HG02938 (cell line): ENCODE measurements around the gene COL25A1.
"Not testable (repeated sequence)": the region's sequence is repeated elsewhere in the genome, so short reads cannot be mapped to it uniquely, and the experiment has no call there.

Source experiments
- ATAC-seq: cut with Tn5 transposase; IDR thresholded peaks from one replicate; pipeline ENCODE4 v1.9.1; 2021; ENCODE audit warnings: mild to moderate bottlenecking, moderate library complexity; ENCODE audit not compliant: unreplicated experiment

COL25A1 gene

DNA sequence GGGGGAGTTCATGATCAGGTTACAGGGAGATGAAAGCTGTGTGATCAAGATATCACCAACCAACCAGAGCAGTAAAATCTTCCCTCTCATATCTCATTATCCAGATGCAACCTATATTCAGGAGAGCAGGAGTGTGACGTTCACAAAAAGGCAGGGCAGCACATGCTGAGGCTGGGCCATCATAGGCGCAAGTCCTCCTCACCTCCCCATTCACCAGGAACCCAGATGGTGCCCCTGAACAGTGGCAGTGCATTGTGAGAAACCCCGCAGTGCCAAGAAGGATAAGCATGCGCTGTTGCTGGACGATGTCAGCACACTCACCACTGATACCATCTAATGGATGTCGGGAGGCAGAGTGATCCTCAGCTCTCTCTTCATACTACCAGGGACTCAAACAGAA, 170.9 kb downstream of the COL25A1 start:
- no peak for ATAC-seq

DNA sequence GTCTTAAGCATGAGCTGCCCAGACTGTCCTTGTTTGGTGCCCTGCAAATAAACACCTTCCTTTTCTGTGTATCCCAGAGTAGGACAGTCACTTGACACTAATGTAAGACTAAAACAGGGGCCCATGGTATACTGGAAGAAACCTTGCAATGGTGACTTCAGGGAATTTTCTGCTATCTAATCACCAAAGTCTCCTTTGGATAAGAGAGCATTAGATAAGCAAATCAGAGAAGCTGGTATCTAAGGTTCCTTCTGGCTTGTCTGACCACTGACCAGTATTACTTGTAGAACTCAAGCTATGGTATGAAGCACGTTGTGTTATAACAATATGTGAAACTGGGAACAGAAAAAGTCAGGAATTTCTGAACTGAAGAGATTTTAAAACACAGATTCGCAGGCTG, 173.9 kb downstream of the COL25A1 start:
- no peak for ATAC-seq

DNA sequence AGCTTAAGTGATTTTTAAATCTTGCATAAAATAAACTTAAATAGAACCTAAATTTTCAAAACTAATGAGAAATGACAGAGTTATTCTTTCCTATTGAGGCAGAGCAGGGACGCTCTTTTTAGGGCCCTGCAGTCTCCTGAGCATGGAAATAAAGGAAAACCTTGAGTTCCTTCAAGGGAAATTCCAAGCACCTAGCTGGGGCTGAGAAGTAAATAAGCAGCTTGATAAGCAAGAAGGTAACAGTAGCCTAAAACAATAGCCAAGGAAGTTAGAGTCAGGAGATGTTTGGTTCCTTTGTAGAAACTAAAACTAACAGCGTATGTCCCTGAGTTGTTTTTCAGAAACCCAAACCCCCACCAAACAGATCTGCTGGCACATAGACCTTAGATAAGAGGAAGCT, 174.6 kb downstream of the COL25A1 start:
- ATAC-seq, result no peak

DNA sequence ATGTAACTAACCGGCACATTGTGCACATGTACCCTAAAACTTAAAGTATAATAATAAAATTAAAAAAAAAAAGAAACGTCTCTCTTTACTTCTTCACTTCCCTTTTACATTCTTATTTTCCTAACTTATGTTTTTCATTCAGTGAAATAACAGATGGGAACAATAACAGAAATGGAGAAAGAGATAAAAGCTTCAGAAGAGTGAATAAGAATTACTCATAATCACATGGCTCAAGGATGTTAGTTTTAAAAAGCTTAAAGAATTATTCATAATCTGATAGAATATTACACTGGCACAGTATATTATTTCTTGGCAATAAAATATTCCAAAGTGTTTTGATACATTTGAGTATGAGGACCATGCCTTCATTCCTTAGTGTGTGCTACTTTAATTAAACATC, 175.6 kb downstream of the COL25A1 start:
- ATAC-seq, result no peak

DNA sequence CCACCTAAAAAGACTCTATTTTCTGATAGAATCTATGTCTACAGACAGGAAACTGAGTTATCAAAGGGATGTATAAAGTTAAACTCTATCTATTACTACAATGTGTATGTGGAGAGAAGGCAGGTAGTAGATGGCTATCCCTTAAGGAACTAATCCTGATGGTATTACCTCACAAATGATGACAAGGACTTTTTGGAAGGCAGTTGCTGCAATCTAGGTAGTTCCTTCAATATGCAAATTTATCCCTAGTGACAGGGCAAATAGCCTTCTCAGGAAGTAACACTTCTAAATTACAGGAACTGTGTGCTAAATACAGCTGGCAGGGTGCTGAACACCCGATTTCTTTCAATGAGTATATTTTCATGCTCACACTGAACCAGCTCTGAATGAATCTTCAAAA, 177.4 kb downstream of the COL25A1 start:
- ATAC-seq, result no peak

DNA sequence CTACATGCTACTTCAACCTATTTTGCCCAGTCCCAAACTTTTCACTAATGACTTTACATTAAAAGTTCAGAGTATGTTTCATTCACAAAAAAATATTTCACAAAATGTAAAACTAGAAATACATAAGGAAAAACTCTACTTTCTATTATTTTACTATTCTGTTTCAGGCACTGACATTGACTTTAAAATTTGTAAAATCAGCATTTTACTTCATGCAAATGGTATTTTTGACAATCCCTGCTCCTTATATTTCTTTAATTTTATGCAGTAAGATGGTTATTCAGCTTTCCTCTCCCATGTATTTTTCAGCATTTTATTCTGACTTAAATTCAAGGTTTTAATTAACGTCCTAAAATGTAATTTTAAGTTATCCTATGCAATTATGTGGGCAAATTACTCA, 178.5 kb downstream of the COL25A1 start:
- no peak for ATAC-seq

DNA sequence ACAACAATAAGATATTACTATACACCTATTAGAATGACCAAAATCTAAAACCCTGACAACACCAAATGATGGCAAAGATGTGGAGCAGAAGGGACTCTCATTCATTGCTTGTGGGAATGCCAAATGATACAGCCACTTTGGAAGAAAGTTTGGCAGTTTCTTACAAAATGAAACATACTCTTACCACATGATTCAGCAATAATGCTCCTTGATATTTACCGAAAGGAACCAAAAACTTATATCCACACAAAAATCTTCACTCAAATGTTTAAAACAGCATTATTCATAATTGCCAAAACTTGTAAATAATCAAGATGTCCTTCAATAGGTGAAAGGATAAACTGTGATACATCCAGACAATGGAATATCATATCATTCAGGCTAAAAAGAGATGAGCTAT, 180.9 kb downstream of the COL25A1 start:
- ATAC-seq, result no peak

DNA sequence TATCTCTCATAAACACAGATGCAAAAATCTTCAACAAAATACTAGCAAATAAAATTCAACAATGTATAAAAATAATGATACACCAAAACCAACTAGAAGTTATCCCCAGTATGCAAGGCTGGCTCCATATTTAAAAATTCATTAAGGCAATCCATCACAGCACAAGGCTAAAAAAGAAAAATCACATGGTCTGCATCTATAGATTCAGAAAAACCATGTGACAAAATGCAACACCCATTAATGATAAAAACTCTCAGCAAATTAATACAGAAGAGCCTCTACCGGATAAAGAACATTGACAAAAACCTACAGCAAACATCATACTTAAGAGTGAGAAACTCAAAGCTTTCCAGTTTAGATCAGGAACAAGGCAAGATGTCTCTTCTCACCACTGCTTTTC, 182.6 kb downstream of the COL25A1 start:
- no peak for ATAC-seq

DNA sequence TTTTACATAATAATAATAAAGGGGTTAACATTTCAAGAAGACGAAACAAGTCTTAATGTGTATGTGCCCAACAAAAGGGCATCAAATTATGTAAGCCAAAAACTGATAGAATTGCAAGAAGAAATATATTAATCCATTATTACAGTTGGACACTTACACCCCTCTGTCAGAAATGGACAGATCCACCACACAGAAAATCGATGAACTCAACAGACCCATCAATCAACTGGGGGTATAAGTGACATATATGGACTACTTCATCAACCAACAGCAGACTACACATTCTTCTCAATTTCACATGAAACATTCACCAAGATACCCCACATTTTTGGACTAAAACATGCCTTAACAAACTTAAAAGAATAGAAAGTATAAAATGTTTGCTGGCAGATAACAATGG, 183.8 kb downstream of the COL25A1 start:
- no peak for ATAC-seq

DNA sequence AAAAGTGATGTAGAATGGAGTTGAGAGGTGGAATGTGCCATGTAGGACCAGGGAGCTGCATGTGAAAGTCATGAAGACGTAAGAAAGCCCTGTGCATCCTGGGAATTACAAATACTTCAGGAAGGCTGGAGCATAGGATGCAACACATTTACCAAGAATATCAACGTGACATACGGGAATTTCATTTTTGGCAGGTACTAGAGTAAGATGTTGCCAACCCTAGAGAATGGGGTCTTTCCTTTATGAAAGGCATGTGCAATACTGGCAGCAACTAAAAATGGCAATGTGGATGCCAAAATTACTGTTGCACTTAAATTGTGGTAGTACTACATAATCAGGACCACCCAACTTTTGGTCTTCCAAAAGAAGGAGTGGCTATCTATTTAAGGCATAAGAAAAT, 188.0 kb downstream of the COL25A1 start:
- ATAC-seq, result no peak

DNA sequence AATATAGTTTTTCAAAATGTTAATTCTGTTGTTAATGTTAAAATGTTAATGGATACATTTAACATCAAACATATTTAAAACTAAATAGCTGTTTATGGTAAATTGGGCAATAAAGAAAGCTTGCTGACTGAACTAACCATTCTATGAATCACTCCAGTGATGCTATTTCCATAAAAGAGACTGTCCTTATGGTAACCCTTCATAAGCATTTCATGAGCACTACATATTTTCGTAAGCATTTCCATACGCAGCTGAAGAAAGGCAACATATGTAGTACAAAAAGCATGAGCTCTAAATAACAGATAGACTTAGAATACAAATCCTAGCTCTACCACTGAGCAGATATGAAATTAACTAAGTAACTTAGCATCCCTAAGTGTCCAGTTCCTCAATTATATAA, 188.9 kb downstream of the COL25A1 start:
- no peak for ATAC-seq

DNA sequence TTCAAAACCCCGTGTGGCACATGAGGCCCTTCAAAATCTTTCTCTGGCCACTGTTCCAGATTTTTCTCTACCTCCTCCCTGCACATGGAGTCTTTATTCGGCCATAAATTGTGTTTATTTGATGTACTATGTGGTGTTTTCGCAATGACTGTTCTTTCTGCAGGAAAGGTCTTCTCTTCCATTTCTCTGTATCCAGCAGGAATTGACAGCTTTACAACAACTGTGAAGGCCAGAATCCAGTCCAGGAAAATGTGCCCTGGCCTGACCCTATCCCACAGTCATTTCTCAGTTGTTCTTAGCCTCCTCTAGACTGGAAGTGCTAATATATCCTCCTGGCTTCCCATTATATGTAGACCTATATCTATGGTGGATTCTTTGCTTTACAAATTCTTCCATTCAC, 191.4 kb downstream of the COL25A1 start:
- ATAC-seq, result no peak

DNA sequence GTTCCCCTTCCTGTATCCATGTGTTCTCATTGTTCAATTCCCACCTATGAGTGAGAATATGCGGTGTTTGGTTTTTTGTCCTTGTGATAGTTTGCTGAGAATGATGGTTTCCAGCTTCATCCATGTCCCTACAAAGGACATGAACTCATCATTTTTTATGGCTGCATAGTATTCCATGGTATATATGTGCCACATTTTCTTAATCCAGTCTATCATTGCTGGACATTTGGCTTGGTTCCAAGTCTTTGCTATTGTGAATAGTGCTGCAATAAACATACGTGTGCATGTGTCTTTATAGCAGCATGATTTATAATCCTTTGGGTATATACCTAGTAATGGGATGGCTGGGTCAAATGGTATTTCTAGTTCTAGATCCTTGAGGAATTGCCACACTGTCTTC, 194.2 kb downstream of the COL25A1 start:
- ATAC-seq, result not testable (repeated sequence)

DNA sequence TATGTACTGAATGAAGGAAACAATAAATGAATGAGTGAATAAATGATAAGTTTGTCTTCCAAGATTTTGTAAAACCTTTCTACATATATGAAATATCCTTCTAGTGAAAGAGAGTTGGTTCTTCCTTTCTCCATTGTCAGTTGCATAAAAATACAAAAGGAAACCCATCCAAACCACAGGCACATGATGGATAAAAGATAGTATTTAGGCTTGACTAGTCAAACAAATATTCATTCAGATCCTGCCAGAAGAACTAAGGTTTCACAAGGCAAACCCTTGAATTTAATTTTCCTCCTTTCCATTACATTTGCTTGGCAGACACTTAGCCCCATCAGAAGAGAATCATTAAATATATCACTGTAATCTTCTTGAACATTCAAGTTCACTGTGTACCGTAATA, 208.4 kb downstream of the COL25A1 start:
- ATAC-seq, result no peak

DNA sequence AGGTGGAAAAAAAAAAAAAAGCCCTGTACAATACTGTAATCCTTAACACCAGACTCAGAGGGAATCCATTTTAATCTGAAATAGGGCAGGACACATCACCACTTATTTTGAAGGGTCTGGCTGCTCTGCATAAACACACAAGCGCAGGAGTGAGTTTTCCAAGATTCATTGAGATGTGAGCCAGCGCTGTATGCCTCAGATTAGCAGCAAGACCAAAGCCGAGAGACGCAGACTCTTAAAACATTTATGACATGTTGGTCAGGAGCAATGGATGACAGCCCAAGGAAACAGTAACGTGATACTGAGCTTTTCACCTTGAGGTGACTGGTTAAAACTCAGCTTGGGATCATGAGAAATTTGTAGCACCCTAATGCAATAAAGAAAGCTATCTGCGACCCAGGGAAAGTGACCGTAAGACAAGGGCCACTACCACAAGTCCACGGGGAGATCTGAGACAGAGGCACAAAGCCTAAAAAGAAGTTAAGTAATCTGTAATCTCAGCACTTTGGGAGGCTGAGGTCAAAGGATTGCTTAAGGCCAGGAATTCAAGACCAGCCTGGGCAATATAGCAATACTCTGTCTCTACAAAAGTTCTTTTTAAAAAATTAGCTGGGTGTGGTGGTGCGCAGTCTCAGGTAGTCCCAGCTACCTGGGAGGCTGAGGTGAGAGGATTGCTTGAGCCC, 210.6 kb downstream of the COL25A1 start:
- ATAC-seq, result no peak

DNA sequence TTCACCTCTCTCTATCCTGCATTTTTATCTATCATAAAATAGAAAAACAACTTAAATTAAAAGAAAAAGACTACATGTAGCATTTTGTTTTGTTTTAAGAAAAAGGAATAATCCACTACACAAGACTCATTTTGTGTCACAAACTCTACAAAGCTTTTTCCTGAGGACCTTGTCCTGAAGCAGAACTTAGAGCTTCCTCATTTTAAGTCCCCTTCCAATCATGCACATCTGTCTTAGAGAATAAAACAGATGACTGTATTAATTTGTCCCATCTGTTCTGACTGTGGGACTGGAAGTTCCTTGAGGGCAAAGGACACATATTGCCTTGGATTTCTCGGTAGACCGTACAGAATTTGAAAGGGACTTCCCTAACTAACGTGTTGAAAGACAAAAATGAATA, 218.5 kb downstream of the COL25A1 start:
- no peak for ATAC-seq

DNA sequence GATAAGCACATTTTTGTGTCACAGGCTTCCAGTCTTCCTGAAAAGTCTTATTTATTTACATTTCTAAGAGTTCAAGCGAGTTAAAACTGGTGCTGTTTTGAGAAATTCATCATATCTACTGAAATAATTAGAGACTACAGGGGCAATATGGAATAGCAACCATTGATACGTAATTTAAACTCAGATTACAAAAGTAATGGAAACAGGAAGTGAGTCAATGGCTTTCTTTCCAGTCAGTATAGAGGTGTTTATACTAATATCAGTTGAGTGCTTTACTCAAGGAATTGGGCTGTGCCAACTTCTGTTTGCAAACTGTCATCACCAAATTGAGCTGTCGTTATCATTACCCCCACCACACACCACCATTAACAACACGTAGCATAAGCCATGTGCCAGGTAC, 222.7 kb downstream of the COL25A1 start:
- no peak for ATAC-seq

DNA sequence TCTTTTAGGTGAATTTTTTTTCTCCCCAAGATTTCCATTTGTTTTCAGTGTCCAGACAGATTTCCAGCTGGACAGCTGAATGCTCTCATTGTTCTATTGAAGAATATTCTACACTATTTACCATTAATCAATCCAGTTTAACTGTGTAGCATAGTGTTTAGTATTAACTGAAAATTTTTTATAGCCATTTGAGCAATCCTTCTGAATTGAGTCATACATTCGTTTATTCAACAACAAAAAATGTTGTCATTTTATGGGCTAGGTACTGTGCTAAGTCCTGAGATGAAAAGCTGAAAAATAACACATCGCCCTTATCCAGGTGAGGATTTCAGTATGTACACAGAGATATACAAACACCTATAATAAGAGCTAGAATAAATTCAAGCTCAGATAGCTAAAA, 223.3 kb downstream of the COL25A1 start:
- no peak for ATAC-seq

DNA sequence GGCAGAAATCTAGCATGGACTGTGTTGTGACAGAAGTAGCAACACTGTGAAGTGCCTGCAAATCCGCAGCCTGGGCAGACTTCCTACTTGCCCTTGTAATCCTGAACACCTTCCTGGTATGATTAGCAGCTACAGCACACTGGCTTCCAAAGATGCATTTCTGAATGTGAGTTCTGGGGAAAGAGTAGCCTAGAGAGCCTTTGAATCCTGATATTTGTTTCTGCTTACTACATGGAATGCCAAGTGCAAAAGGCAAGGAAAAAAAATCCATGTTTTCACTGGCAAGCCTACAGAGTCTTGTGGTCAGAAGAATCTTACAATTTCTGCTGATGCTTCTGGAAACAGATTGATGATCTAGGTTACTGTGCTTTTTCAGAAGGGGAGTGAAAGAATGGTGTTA, 223.7 kb downstream of the COL25A1 start:
- no peak for ATAC-seq

DNA sequence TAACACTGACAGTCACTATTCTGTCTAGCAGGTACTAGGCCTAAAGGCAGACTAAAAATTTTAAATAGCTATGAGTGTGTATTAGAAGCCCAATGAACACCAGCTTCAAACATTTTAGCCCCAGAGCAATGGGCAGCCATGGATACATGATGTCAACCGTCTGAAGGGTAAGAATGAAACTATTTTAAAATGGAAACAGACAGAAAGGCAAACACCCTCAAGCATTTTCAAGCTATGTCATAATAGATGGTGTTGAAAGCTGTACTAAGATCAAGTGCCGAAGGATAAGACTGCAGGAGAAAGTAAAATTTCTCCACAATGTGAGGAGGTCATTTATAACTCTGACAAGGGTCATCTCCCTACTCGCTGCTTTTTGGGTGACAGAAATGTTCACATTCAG, 225.0 kb downstream of the COL25A1 start:
- ATAC-seq, result no peak

DNA sequence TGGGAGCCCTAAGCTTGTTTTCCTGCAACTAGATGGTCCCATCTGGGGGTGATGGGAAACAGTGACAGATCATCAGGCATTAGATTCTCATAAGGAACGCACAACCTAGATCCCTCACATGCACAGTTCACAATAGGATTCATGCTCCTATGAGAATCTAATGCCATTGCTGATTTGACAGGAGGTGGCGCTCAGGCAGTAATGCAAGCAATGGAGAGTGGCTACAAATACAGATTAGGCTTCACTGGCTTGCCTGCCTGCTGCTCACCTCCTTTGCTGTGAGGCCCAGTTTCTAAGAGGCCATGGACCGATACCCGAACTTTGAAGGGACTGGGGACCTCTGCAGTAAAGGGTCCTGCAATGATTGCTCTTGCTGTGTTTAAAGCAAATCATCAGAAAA, 225.7 kb downstream of the COL25A1 start:
- ATAC-seq, result not testable (repeated sequence)

DNA sequence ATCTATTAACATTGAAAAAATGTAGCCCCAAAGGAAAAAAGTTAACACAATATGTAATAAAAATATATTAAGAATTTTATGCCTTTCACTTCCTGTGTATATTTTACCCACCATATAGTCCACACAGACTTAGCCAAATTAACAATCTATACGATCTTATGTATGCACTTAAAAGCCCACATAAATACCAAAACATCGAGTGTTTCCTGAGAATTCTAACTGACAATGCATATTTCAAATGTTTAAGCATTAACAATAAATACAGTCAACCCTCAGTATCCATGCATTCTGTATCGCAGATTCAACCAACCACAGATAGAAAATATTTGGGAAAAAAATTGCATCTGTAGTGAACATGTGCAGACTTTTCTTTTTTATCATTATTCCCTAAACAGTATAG, 226.8 kb downstream of the COL25A1 start:
- no peak for ATAC-seq

DNA sequence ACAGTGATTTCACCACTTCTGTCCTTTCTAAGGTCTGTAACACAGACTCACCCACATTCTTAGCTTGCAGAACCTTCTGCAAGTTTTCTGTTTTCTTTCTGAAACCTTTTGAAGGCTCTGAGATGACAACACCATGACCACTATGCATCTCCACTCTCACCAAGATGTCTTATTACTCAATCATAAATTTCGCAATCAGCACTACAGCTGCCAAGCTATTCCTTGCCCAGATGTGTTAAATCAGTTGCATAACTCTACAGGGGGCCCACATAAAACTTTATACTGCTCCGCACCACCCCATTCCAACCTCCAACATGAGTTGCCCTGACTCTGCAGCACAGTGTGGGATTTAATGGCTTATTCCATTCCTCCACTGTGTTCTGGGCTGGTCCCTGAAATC, 229.9 kb downstream of the COL25A1 start:
- no peak for ATAC-seq
